SK-N-SH treated with all-trans-retinoic acid at 6 μM for 48 hours (cell line): ENCODE results near the gene HIVEP3.

Experiments
- ESRRG ChIP-seq: fragments of 250-450 bp; sonication (Bioruptor Pico); IDR thresholded peaks from 2 replicates; pipeline ENCODE4 v1.6.1; 2021; ENCODE audit warnings: mild to moderate bottlenecking
- PATZ1 ChIP-seq: fragments of 250-450 bp; sonication (Bioruptor Pico); IDR thresholded peaks from 2 replicates; pipeline ENCODE4 v1.8.0; 2020; ENCODE audit warnings: mild to moderate bottlenecking, moderate library complexity, borderline replicate concordance
- TCF4 ChIP-seq: fragments of 250-450 bp; sonication (Bioruptor Pico); IDR thresholded peaks from 2 replicates; pipeline ENCODE4 v1.8.0; 2021; ENCODE audit warnings: mild to moderate bottlenecking, moderate library complexity, borderline replicate concordance
- TOX ChIP-seq: fragments of 250-450 bp; sonication (Bioruptor Pico); IDR thresholded peaks from 2 replicates; pipeline ENCODE4 v1.8.0; 2021; ENCODE audit warnings: mild to moderate bottlenecking, moderate library complexity, borderline replicate concordance
- ZFP30 ChIP-seq: fragments of 450-650 bp; formaldehyde crosslinking; IDR thresholded peaks from 2 replicates; pipeline ENCODE4 v1.5.0; 2022; ENCODE audit warnings: mild to moderate bottlenecking, moderate library complexity
- TF ChIP-seq, protein P1 (sequence below): fragments of 250-450 bp; sonication (Bioruptor Pico); IDR thresholded peaks from 2 replicates; pipeline ENCODE4 v1.5.0; 2020; ENCODE audit warnings: mild to moderate bottlenecking, moderate library complexity

GRCh38 chr1:41479808-41480160 is 438.9 kb downstream of the HIVEP3 start:
- TF ChIP-seq PATZ1 (CRISPR knock-in tag) (no peak), TOX (CRISPR knock-in tag) (no peak), TCF4 (CRISPR knock-in tag) (no peak), ESRRG (CRISPR knock-in tag) (no peak), ZFP30 (CRISPR knock-in tag) (no peak)
- TF ChIP-seq, protein P1, sequence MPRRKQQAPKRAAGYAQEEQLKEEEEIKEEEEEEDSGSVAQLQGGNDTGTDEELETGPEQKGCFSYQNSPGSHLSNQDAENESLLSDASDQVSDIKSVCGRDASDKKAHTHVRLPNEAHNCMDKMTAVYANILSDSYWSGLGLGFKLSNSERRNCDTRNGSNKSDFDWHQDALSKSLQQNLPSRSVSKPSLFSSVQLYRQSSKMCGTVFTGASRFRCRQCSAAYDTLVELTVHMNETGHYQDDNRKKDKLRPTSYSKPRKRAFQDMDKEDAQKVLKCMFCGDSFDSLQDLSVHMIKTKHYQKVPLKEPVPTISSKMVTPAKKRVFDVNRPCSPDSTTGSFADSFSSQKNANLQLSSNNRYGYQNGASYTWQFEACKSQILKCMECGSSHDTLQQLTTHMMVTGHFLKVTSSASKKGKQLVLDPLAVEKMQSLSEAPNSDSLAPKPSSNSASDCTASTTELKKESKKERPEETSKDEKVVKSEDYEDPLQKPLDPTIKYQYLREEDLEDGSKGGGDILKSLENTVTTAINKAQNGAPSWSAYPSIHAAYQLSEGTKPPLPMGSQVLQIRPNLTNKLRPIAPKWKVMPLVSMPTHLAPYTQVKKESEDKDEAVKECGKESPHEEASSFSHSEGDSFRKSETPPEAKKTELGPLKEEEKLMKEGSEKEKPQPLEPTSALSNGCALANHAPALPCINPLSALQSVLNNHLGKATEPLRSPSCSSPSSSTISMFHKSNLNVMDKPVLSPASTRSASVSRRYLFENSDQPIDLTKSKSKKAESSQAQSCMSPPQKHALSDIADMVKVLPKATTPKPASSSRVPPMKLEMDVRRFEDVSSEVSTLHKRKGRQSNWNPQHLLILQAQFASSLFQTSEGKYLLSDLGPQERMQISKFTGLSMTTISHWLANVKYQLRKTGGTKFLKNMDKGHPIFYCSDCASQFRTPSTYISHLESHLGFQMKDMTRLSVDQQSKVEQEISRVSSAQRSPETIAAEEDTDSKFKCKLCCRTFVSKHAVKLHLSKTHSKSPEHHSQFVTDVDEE (CRISPR knock-in tag) = no peak
